ENCODE measurements around the gene CUL4B.

Gene CUL4B

DNA sequence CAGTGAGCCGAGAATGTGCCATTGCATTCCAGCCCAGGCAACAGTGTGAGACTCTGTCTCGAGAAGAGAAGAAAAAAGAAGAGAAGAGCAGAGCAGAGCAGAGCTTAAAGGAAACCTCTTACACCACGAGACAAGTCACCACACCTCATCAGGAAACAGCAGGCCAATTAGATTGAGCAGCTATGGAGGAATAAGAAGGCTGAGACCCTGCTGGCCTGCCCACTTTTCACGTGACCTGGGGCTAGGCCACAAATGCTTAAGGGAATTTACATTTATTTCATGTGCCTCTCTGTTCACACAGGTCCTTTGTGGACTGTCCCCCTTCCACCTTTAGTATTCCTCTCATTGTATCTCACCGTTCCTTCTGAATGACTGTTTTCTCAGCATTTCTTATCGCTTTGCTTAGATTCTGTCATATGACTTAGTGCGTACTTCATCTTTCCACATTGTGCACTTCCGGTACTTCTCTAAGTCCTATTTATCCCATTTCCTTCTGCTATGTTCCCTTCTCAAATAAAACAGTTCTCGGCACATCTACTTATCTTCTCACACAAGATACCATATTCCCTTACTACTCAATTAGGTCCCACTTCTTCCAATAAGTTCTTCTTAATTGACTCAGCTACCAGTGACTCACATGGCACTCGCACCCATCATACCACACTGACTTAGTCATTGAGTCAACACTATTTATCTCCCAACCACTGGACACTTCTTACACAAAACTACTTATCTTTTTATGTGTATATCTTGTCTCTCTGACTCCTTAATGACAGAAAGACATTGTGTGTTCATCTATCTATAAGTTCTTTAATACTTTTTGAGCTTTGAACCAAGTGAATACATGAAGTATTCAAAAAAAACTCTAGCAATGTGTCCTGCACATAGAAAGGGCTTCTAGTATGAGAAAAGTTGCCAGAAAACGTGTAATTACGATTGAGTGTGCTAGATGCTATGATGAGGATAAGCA, 11.0 kb downstream of the CUL4B start:
- Histone ChIP-seq H3K27ac (no peak overlapping the region), H3K4me3 (no peak overlapping the region), H3K27me3 (no peaks in the 10 kb centered on the region), H3K4me1 (no peaks in the 10 kb centered on the region), H4K20me1 (0 out of 22 replicates have a peak, but pooled peaks cover 0 to 3% (median 0%) of the 10 kb centered on the region in 11 experiments), H3K36me3 (peaks cover 3 to 19% (median 8%) of the 10 kb centered on the region in 11 experiments; a peak in 11 of 22 replicates), H3K9ac (no peak overlapping the region), H3K4me2 (no peak overlapping the region), H3K9me3 (replicated peaks in 1 of 11) (no peaks in the 10 kb centered on the region)
- no peak for TF ChIP-seq Cebpa-rat (IDR thresholded peaks at IDR 0.05)

DNA sequence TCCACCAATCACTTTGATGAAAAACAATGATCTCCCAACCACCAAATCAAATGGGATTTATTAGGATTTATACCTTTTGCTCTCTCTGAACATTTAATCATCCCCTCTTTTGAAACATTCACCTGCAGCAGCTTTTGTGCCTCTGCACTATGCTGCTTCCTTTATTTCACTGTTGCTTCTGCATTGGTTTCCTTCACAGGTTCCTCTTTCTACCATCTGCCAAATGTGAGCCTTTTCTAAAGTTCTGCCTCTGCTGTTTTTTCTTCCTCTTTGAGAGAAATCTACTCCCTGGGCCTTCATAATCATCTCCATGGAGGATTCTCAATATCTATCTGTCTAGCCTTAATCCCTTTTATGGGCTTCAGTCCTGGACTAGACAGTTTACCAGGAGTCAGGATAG, 24.7 kb downstream of the CUL4B start:
- H4K20me1 ChIP-seq, result 0 out of 22 replicates have a peak, but pooled peaks cover 0 to 3% (median 0%) of the 10 kb centered on the region in 11 experiments
- no peaks in the 10 kb centered on the region for H3K9me3 ChIP-seq (replicated peaks in 1 of 11)
- no peak overlapping the region for H3K4me3 ChIP-seq
- H3K9ac ChIP-seq, result no peak overlapping the region
- peak overlapping the region in 3 of 11 experiments; percentile 5 to 52 (median 28); a peak in 4 of 22 replicates for H3K4me2 ChIP-seq
- H3K27ac ChIP-seq, result no peak overlapping the region; a peak in 2 of 22 replicates
- H3K36me3 ChIP-seq, result peaks cover 39 to 78% (median 58%) of the 10 kb centered on the region in 11 experiments
- peaks cover 0 to 33% (median 5%) of the 10 kb centered on the region in 10 experiments; a peak in 10 of 20 replicates for H3K4me1 ChIP-seq
- H3K27me3 ChIP-seq, result no peaks in the 10 kb centered on the region
- TF ChIP-seq Cebpa-rat (IDR thresholded peaks at IDR 0.05), result no peak

DNA sequence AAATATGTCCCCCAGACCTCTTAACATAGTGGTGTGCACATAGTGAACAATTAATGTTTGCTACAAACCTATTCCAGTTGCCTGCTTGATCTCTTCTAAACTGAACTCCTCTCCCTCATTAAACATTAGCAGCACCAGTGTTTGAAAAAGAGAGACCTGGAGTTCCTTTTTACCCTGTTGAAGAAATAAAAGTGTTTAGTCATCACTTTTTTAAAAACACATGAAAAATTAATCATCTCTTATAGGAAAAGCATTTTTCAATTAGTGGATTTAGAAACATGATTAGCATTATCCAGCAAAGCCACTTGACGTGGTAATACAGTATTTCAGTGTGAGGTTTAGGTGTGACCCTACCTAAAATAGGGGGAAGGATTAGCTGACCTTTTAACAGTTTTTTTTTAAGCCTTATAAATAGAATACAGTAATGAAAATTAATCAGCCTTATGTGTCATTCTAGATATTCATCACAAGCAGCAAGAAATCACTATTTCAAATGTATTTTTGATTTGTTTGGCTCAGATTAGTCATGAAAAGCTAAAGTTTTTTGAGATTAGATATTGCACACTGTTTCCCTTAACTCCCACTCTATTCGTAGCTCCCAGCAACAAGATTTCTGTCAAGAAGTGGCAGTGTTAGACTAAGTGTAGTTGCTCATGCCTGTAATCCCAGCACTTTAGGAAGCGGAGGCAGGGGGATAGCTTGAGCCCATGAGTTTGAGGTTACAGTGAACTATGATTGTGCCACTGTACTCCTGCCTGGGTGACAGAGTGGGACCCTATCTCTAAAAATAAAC, 26.2 kb downstream of the CUL4B start:
- Histone ChIP-seq H4K20me1 (0 out of 22 replicates have a peak, but pooled peaks cover 0 to 3% (median 0%) of the 10 kb centered on the region in 11 experiments), H3K27me3 (no peaks in the 10 kb centered on the region), H3K9ac (no peak overlapping the region), H3K4me3 (no peak overlapping the region), H3K27ac (no peak overlapping the region), H3K36me3 (peaks cover 39 to 86% (median 55%) of the 10 kb centered on the region in 11 experiments), H3K4me2 (no peak overlapping the region), H3K9me3 (replicated peaks in 1 of 11) (no peaks in the 10 kb centered on the region), H3K4me1 (peaks cover 0 to 26% (median 5%) of the 10 kb centered on the region in 10 experiments; a peak in 10 of 20 replicates)
- no peak for TF ChIP-seq Cebpa-rat (IDR thresholded peaks at IDR 0.05)

DNA sequence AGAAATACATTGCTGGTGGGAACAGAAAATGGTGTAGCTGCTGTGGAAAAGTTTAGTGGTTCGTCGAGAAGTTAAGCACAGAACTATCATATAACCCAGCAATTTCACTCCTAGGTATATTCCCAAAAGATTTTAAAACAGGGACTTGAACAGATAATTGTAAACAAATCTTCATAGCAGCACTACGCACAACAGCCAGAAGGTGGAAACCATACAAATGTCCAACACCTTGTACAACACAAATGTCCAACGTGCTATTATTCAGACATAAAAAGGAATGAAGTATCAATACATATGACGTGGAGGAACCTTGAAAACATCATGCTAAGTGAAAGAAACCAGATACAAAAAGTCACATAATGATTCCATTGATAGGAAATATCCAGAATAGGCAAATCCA, 37.9 kb downstream of the CUL4B start:
- H3K4me2 ChIP-seq, result no peak overlapping the region
- no peaks in the 10 kb centered on the region for H4K20me1 ChIP-seq
- H3K9me3 ChIP-seq (replicated peaks in 1 of 11), result no peaks in the 10 kb centered on the region
- H3K27me3 ChIP-seq, result no peaks in the 10 kb centered on the region
- H3K27ac ChIP-seq, result no peak overlapping the region
- H3K4me3 ChIP-seq, result no peak overlapping the region
- peaks cover 0 to 16% (median 4%) of the 10 kb centered on the region in 11 experiments; a peak in 10 of 22 replicates for H3K36me3 ChIP-seq
- H3K4me1 ChIP-seq, result no peaks in the 10 kb centered on the region
- no peak for TF ChIP-seq Cebpa-rat (IDR thresholded peaks at IDR 0.05)
- no peak overlapping the region for H3K9ac ChIP-seq

DNA sequence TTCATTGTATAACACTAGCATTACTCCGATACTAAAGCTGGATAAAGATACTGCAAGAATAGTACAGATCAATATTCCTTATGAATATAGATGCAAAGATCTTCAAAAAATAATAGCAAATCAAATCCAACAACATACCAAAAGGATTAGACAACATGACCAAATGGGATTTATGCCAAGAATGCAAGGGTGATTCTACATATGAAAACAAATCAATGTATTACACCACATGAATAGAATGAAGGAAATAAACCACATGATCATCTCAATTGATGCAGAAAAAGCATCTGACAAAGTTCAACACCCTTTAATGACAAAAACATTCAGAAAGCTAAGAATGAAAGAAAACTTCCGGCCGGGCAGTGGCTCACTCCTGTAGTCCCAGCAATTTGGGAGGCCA, 42.8 kb downstream of the CUL4B start:
- Histone ChIP-seq H3K36me3 (0 out of 22 replicates have a peak, but pooled peaks cover 0 to 3% (median 0%) of the 10 kb centered on the region in 11 experiments), H3K9me3 (replicated peaks in 1 of 11) (no peaks in the 10 kb centered on the region), H3K4me2 (no peak overlapping the region), H3K4me1 (peaks cover 0 to 11% (median 9%) of the 10 kb centered on the region in 10 experiments; a peak in 10 of 20 replicates), H3K27ac (no peak overlapping the region), H3K9ac (no peak overlapping the region), H4K20me1 (no peaks in the 10 kb centered on the region), H3K4me3 (no peak overlapping the region), H3K27me3 (no peaks in the 10 kb centered on the region)
- TF ChIP-seq Cebpa-rat (IDR thresholded peaks at IDR 0.05), result no peak

DNA sequence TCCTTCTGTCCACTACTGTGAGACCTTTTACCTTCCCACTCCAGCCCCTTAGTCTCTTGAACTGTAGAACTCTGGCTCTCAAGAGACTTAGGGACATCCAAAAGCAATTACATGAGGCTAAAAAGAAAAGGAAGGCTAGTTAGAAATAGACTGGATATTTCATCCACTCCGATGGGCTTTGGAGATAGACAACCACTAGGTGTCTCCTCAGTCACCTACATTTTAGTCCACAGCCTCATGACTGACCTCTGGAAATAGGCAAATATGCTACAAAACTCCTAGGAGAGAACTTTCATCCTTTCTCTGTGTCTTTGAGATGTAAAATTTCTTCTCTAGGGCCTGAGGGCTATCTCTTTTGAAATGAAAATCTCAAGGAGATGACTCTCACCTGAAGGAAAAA, 46.5 kb downstream of the CUL4B start:
- H3K9me3 ChIP-seq (replicated peaks in 1 of 11), result no peaks in the 10 kb centered on the region
- H3K27ac ChIP-seq, result no peak overlapping the region
- no peak overlapping the region for H3K9ac ChIP-seq
- H3K36me3 ChIP-seq, result 0 out of 22 replicates have a peak, but pooled peaks cover 0 to 3% (median 0%) of the 10 kb centered on the region in 11 experiments
- no peak for TF ChIP-seq Cebpa-rat (IDR thresholded peaks at IDR 0.05)
- H3K4me1 ChIP-seq, result peaks cover 0 to 11% (median 9%) of the 10 kb centered on the region in 10 experiments; a peak in 10 of 20 replicates
- no peaks in the 10 kb centered on the region for H4K20me1 ChIP-seq
- no peak overlapping the region for H3K4me2 ChIP-seq
- no peaks in the 10 kb centered on the region for H3K27me3 ChIP-seq
- H3K4me3 ChIP-seq, result no peak overlapping the region

DNA sequence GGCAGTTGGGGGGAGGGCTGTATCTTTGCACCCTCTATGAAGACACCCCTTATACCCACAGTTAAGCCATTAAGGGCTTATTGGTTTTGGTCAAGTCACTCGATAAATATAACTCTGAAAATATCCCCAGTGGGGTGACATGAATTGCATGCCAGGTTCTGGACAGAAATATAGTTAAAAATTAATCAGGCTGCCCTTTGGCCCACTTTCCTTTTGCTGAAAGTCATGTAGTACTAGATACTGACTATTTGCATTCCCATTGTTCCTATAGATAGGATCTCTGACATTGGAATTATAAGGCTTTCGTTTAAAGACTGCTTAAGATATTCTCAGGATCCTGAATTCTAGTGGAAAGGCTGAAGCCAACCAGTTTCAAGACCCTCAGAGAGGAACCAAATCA, 48.1 kb downstream of the CUL4B start:
- H3K36me3 ChIP-seq, result no peaks in the 10 kb centered on the region

DNA sequence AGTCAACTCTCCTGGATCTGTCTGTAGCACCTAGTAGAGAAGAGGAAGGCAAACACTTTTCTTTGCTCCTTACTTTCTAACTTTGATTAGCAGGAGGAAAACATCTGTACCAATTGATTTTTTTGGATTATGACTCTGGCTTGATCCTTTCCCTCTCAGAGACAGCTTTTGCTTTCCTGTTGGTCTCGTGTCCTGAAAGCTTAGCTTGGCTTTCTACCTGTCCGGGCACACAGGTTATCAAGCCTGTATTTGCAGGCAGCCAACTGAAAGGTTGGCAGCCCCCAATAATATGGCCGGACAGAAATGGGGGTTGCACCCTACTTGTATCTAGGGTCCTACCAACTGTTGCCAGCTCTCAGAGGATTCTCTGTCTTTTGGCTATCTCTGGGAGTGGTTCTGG, 48.5 kb downstream of the CUL4B start:
- TF ChIP-seq Cebpa-rat (IDR thresholded peaks at IDR 0.05), result no peak
- H3K4me3 ChIP-seq, result no peak overlapping the region
- no peaks in the 10 kb centered on the region for H3K9me3 ChIP-seq (replicated peaks in 1 of 11)
- H4K20me1 ChIP-seq, result no peaks in the 10 kb centered on the region
- no peak overlapping the region for H3K27ac ChIP-seq
- H3K27me3 ChIP-seq, result no peaks in the 10 kb centered on the region
- H3K4me2 ChIP-seq, result no peak overlapping the region
- no peaks in the 10 kb centered on the region for H3K36me3 ChIP-seq
- no peak overlapping the region for H3K9ac ChIP-seq
- H3K4me1 ChIP-seq, result peaks cover 0 to 11% (median 9%) of the 10 kb centered on the region in 10 experiments; a peak in 10 of 20 replicates

More for the DNA sequence above, 48.1 kb downstream of the CUL4B start:
- TF ChIP-seq Cebpa-rat (IDR thresholded peaks at IDR 0.05), result no peak
- Histone ChIP-seq H4K20me1 (no peaks in the 10 kb centered on the region), H3K9ac (no peak overlapping the region), H3K4me2 (peak overlapping the region in 3 of 11 experiments; percentile 21 to 47 (median 27); a peak in 3 of 22 replicates), H3K9me3 (replicated peaks in 1 of 11) (no peaks in the 10 kb centered on the region), H3K27ac (no peak overlapping the region), H3K4me3 (no peak overlapping the region), H3K27me3 (no peaks in the 10 kb centered on the region), H3K4me1 (peaks cover 0 to 11% (median 9%) of the 10 kb centered on the region in 10 experiments; a peak in 10 of 20 replicates)

DNA sequence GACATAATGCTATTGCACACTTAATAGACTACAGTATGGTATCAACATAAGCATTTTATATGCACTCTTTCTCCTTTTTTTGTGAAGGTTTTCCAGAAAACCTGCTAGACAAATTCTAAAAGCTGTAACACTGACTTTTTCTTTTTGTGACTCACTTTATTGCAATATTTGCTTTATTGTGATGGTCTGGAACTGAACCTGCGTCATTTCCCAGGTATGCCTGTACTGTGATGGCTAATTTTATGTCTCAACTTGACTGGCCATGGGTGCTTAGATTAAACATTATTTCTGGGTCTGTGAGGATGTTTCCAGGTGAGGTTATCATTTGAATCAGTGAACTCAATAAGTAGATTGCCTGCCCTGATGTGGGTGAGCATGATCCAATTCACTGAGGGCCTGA, 56.2 kb downstream of the CUL4B start:
- Histone ChIP-seq H3K4me2 (no peak overlapping the region), H3K9ac (no peak overlapping the region), H3K36me3 (no peaks in the 10 kb centered on the region), H3K9me3 (replicated peaks in 1 of 11) (peaks cover 0 to 3% (median 0%) of the 10 kb centered on the region in 11 experiments; a peak in 1 of 22 replicates), H3K27ac (no peak overlapping the region), H3K4me1 (no peaks in the 10 kb centered on the region), H4K20me1 (no peaks in the 10 kb centered on the region), H3K4me3 (no peak overlapping the region), H3K27me3 (no peaks in the 10 kb centered on the region; a peak in 1 of 22 replicates)
- no peak for TF ChIP-seq Cebpa-rat (IDR thresholded peaks at IDR 0.05)
